HG03565 (cell line): ENCODE data around the gene RBM39.
A peak's percentile ranks its signal among the peaks of the same experiment; 100 is the strongest.
"Not testable (repeated sequence)": the region's sequence is repeated elsewhere in the genome, so short reads cannot be mapped to it uniquely, and the experiment has no call there.

ENCODE experiments used
- ATAC-seq: cut with Tn5 transposase; IDR thresholded peaks from one replicate; pipeline ENCODE4 v1.9.1; 2021; ENCODE audit warnings: mild to moderate bottlenecking, moderate library complexity; ENCODE audit not compliant: unreplicated experiment

The RBM39 gene

DNA sequence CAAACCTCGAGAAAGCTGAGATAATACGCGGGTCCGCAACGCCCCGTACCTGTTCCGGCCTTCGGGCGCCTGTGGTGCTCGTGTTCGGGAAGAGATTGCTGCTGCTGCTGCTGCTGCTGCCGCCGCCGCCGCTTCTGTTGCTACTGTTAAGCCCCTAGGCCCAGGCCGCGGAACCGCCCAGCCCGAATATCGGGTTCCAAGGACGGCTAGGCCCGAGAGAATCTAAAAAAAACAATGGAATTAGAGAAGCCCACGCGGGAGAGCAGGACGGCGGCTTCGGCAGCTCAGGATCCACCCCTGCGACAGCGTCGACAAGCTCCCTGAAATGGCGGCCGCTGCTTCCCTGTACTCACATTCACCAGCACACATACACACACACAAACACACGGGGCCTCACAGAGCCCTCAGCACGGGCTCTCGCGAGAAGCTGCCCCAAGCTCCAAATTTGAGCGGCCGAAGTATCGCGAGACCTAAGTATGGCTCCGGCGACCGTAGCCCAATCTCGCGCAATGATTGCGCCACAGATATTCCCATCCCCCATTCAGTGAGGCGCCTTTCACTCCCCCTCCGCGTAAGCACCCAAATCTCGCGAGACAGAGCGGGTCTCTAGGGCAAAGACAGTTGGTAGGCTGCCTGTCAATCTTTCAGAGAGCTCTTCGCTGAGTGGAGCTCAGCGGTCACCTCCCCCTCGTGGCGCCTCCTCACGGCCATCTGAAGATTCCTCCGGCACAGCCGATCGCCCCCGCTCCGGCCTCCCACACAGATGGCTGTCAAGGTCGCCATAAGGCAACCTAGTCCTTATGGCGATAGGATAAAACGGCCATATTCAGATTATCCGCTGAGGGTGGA, at the start of gene RBM39:
RBM39 (minus strand) TSS at position 369 of the 849 bp plus-strand sequence. CDS start 1,386 bp downstream, outside the sequence.
- ATAC-seq, result peak; percentile 73

DNA sequence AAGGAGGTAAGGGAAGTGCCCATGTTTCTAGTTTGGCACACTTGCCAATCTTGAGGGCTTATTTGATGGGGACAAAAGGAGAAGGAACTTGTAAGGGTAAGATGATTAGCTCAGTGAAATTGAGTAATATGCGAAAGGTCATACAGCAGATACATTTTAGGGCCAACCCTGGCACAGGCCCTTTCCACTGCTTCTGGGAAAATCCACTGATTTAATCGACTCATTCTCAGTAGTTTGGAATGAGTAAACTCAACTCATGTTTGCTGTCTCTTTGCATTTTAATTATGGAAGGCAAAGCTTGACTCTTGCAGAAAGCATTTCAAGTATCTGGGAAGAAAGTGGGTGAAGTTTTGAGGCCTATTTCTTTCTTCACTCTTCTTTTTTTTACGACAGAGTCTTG, 49.8 kb upstream of the RBM39 start:
- no peak for ATAC-seq

DNA sequence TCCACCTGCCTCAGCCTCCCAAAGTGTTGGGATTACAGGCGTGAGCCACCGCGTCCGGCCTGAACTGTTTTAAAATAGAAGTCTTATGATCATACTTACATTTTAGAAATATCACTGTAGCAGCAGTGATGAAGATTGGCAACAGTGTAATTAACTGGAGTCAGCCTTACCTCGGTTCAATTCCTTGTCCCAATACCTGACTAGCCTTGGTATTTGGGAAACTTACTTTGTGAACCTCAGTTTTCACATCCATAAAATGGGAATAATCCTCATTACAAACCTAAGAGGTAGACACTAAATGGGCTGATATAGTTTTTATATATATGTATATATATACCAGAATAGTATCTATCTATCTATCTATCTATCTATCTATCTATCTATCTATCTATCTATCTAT, 49.0 kb upstream of the RBM39 start:
- ATAC-seq, result no peak

DNA sequence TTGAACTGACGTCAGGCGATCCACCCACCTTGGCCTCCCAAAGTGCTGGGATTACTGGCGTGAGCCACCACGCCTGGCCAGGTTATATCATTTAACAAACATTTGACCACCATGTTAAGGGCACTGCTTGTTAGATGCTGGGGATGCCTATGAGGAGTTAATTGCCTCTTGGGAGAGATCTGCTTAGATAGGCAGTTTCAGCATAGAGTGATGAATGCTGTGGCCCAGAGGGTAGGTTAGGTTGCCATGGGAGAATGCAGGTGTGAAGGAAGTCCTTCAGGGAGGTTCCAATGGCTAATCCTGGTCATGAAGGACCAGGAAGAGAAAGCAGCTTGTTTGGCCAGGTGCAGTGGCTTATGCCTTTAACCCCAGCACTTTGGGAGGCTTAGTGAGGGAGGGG, 46.7 kb upstream of the RBM39 start:
- no peak for ATAC-seq

DNA sequence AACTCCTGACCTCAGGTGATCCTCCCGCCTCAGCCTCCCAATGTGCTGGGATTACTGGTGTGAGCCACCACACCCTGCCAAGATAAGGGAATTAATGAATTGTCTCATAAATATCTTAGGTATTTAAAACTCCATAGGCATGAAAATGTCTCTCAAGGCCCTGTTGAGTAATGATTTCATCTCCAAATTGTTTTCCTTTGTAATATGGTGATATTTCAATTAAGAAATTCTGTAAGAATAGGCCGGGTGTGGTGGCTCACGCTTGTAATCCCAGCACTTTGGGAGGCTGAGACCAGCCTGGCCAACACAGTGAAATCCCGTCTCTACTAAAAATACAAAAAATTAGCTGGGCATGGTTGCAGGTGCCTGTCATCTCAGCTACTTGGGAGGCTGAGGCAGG, 43.5 kb upstream of the RBM39 start:
- not testable (repeated sequence) for ATAC-seq

DNA sequence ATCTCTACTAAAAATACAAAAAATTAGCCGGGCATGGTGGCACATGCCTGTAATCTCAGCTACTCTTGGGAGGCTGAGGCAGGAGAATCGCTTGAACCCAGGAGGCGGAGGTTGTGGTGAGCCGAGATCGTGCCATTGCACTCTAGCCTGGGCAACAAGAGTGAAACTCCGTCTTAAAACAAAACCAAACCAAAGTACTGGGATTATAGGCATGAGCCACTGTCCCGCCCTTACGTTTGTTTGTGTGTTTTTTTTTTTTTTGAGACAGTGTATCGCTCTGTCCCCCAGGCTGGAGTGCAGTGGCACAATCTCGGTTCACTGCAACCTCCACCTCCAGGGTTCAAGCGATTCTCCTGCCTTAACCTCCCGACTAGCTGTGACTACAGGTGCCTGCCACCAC, 41.8 kb upstream of the RBM39 start:
- ATAC-seq, result not testable (repeated sequence)

DNA sequence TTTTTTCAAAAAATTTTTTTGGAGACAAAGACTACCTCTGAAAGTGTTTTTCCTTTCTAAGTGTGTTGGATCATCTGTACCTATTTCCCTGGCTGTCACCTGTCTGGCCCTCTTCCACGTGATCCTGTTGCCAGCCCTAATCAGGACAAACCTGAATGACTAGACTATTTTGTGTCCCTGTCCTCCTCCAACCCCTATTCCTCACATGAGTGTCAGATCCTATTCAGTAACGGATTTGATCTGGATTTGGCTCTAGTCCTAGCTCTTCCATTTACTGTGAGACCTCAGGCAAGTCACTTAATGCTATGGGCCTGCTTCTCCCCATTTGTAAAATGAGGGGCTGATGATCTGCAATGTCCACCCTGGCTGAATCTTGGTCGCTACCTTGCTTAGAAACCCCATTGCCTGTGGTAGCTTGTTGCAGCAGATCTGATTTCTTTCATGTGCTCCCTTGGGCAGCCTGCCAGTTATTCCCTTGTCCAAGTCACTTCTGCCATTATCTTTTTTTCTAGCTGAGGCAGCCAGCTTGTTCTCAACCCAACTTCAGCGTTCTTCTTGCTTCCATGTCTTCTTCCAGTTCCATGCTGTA, 34.5 kb upstream of the RBM39 start:
- no peak for ATAC-seq

DNA sequence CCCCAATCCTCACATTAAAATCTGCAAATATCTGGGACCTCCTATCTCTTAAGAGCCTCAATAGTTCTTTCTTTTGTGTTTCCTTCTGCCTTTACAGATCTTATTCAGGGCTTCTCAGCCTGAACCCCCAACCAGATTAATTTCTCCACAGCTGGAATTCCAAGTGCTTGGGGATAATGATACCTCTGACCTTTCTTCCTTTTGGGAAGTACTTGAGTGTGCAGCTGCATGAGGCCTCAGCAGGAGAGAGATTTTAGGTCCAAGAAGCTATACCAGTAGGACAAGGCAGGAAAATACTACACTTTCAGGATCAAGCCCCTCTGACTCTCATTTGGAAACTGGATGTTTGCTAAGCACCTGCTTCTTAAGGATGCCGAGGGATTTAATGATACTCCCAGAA, 32.3 kb upstream of the RBM39 start:
- no peak for ATAC-seq

DNA sequence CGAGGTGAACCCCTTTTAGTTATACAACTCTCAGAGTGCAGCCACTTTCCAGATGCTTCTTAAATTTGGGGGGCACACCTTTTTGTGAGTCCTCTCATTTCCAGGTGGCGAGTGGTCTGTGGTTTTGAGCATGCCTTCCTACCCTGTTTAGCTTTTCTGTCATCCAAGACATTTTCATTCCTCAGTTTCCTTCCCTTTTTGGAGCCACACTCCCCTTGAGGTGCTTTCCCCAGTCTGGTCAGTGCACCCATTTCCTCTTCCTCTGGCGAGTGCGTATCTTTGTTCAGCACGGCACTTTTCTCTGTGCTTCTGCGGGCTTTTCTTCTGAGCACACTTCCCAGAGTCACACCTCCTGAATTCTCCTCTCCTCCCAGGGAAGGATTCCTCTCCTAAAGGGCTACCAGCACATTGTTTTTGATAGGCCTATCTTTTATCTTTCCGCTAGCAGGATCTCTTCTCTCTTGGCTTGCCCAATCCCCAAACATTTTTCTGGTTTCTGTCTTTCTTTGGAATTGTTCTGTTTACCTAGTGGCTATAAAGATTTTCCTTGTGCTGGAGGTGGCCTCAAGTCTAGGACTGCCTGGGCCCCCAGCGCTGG, 31.2 kb upstream of the RBM39 start:
- no peak for ATAC-seq

DNA sequence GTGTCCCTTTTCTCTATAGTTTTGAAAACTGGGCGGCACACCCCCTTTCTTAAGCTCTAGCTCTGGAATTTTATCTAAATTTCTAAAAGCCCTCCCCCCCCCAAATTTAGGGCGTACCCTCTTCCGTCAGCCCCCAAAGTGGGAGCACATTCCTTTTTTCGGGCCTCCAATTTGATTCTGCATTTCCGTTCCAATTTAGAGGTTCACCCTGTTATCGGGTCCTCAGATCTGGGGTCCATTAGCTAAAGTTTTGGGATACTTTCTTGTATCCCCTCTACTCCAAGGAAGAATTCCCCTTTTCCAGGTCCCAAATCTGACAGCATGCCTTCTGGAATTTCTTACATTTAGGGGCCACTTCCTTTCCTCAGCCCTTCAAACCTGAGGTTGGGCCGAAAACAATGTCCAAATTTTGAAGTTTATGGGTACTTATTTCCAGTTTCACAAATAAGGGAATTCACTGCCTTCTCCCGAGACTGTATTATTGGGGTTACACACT, 30.6 kb upstream of the RBM39 start:
- no peak for ATAC-seq

DNA sequence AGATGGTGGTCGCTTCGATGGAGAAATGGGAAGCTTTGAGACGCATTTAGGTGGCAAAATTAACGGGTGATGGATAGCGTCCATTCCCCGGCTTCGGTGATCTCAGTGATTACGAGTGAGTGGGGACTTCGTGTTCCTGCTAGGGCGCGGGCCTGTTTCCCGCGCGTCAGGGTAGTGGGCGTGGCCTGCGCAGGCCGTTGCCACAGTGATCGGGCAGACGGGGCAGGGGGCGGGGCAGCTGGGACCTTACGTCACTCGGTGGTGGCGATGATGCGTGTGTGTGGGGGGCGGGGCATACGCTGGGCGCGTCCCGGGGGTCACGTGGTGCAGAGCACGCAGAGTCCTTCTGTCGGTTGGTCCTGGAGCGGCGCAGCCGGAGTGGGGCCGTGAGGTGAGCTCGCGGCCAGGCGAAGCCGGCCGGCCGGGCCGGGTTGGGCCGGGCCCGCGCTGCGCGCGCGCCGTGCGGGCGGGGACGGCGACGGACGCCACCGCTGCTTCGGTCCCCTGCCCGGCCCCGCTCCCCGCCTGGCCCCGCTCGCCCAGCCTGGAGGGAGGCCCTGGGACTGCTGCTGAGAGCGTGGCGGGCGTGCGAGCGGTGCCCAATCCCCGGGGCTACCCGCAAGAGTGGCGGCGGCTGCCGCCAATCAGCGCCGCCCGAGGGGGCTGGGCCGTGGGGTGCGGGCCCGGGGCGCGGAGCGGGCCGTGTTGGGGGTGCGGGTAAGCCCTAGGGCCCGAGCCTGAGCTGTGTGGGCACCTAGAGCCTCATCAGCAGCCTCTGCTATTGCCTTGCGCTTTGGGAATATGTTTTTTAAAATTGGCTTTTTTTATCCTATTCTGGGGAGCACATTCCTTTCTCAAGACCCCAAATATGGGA, 29.9 kb upstream of the RBM39 start, which contains the start of gene PHF20:
PHF20 (plus strand) TSS at position 327 of the 874 bp plus-strand sequence. CDS start 29,508 bp downstream, outside the sequence.
- peak; percentile 63 for ATAC-seq

DNA sequence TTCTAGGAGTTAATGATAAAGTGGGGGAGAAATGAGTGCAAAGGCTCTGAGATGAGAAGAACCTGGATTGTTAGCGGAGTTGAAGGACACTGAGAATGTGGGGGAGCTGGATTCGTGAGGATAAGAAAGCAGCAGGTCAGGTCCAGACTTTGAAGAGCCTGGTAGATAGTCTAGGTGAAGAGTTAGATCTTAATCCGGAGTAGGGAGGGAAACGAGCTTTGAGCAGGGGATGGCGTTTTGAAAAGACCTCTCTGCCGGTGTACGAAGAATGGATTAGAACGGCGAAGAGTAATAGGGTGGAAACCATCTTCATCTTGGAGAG, 29.3 kb upstream of the RBM39 start:
- ATAC-seq, result no peak

DNA sequence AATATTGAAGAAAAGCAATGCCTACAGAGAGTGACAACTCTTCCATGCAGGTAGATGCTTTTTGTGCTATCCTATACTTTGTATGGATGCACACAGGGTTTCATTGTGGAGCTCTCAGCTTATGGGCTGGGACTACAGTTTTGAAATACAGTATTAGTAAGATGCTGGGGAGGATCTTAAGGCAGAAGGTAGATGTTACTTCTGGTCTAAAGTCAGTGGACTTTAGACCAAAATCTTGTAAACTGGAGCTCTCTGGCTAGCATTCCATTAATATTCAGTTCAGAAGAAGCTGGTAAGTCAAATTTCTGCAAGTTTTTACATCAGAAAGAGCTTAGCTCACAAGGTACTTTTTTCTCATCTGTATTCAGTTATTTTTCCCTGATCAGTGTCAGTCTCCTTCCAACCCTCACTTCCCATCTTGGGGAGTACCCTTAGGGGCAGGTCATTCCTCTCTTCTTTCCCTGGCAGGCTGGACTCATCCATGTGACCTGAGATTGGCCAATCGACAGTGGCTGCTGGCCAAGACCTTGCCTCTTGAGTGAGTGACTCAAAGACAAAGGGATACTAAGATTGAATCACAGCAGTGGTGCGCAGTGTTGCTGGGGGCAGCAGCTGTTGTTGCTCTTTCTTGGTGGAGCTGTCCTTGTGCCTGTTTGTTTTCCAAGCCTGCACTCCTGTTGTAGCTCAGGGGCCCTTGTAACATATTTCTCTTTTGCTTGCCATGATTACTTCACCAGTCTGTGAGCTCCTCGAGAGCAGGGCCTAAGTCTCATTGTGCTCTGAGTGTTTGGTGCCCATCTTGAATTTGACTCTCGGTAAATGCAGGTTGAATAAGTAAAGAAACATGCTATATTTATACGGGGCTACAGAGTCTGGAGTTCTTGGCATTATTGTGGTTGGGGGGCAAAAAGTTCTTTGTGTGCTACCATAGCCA, 26.9 kb upstream of the RBM39 start:
- no peak for ATAC-seq

DNA sequence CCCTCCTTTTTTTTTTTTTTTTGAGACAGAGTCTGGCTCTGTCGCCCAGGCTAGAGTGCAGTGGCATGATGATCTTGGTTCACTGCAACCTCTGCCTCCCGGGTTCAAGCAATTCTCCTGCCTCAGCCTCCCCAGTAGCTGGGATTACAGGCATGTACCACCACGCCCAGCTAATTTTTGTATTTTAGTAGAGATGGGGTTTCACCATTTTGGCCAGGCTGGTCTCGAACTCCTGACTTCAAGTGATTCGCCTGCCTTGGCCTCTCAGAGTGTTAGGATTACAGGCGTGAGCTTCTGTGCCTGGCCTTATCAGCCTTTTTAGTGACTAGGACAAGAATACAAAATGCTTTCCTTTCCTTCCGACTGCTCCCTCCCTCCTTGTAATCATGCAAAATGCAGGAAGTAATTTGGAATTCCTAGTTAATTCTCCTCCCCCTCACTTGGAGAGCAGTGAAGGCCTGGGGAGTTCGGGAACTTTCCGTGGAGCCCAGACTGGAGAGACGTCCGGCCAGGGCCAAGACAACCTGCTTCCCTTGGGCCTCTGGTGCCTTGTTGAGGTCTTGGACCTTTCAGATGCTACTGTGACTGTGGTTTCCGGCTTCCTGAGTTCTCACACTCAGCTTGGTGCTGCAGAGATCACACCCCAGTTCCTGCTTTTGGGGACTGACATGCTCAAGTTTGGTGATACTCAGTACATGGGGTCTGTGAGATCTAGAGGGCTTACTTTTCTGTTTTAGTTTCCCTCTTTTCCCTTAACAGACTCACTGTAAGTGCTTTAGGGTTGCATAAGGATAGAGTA, 25.8 kb upstream of the RBM39 start:
- peak; percentile 40 for ATAC-seq

DNA sequence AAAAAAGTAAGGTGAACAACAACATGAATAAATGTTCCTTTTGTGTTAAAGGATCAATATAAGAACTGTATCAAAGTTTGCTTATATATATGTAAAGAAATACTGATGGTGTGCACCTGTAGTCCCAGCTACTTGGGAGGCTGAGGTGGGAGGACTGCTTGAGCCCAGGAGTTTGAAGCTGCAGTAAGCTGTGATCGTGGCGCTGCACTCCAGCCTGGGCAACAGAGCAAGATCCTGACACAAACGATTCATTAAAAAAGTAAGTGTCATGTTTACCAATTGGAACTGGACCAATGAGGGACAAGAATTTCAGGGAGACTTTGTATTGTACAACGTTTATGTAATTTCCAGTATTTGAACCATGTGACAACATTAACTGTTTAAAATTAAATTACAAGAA, 24.8 kb upstream of the RBM39 start:
- no peak for ATAC-seq

DNA sequence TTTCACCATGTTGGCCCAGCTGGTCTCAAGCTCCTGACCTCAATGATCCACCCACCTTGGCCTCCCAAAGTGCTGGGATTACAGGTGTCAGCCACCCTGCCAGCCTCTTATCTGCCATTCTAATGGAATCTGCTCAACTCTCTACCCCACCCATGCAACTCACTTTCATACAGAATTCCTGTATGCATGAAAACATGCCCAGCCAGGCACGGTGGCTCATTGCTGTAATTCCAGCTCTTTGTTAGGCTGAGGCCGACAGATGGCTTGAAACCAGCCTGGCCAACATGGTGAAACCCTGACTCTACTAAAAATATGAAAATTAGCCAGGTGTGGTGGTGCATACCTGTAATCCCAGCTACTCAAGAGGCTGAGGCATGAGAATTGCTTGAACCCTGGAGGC, 22.9 kb upstream of the RBM39 start:
- not testable (repeated sequence) for ATAC-seq

DNA sequence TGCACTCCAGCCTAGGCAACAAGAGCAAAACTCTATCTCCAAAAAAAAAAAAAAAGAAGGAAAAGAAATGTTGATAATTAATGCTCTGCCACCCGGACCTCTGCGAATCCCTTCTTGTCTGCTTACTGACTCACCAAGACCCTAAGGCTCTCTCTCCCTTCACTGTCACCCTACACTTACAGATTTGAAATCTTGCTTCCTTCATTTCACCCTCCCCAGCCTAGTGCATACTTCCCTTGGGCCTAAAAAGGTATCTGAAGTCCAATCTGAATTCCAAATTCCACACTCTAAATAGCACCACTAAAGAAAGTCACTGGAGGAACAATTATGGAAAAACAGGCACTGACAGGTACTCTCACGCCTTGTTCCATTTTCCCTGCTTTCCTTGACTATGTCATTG, 20.4 kb upstream of the RBM39 start:
- no peak for ATAC-seq

DNA sequence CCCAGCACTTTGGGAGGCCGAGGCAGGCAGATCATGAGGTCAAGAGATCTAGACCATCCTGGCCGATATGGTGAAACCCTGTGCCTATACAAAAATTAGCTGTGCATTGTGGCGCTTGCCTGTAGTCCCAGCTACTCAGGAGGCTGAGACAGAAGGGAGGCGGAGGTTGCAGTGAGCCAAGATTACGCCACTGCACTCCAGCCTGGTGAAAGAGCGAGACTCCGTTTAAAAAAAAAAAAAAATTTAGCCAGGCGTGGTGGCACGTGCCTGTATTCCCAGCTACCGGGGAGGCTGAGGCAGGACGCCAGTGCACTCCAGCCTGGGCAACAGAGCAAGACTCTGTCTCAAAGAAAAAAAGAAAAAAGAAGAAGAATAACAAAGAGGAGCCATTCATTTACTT, 19.5 kb upstream of the RBM39 start:
- not testable (repeated sequence) for ATAC-seq

DNA sequence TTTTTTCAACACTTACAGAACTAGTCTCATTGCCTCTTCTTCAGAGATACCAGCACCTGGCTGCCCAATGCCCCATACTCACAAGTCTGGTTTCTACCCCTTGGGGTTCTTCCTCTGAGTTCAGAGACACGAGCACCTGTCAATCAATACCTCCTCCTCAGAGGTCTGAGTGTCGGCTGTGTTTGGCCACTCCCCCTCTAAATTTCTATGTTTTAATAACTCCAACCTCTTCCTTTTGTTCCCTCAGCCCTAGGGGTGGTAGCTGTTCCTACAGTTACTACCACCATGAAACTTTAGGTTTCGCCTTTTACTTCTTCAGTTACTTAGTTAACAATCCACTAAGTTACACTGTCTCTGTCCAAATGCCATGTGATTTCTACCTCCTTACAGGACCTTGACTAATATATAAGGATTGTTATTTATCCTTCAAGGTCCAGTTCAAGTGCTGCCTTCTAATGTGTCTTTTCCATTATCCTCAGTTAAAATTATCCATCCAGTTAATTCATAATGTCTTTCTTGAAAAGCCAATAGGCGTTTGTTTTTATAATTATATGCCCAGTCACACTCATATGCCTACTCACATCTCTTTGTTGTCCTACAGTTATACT, 15.1 kb upstream of the RBM39 start:
- no peak for ATAC-seq
